A673 (cell line): ENCODE results near the gene SLC12A2. TPM values are rescaled to one million over a fixed set of nuclear protein-coding genes. Genes with fewer than 3 reads are reported as not detected.

ENCODE experiments used
- BruUV-seq: library from RNA; stranded (reverse); fragments of 400-500 nt; replicated peaks from 2 replicates; lab custom pipeline; 2021; lab: Mats Ljungman, UMichigan
- CTCF ChIA-PET: fragments of 300-600 bp; sonication (Branson Sonifier 250); formaldehyde crosslinking; loops from one replicate; lab custom pipeline; 2022; ENCODE audit warnings: antibody characterized with exemption; lab: Charles Lee
- POLR2A ChIA-PET: fragments of 300-600 bp; sonication (Branson Sonifier 250); formaldehyde crosslinking; loops from one replicate; lab custom pipeline; 2022; ENCODE audit warnings: antibody characterized with exemption; ENCODE audit not compliant: low non-redundant PET; lab: Charles Lee
- DNase-seq: peaks from one replicate; pipeline ENCODE4 v3.0.0-alpha.2; 2015; ENCODE audit warnings: low spot score
- H3K27ac ChIP-seq: fragments of 200-600 bp; sonication (generic); 2 replicates; pipeline ENCODE4 v1.5.1; 2016; ENCODE audit warnings: mixed run types, low read depth, mild to moderate bottlenecking, mixed read lengths, antibody characterized with exemption, low read length; ENCODE audit not compliant: poor library complexity, severe bottlenecking
- H3K27me3 ChIP-seq: fragments of 200-600 bp; sonication (generic); replicated peaks from 2 replicates; pipeline ENCODE4 v1.6.1; 2017; ENCODE audit warnings: mixed run types, low read depth, mild to moderate bottlenecking, mixed read lengths, antibody characterized with exemption, low read length; ENCODE audit not compliant: insufficient read depth, poor library complexity
- H3K36me3 ChIP-seq: fragments of 200-600 bp; sonication (generic); 2 replicates; pipeline ENCODE4 v1.6.1; 2016; ENCODE audit warnings: mixed run types, mild to moderate bottlenecking, mixed read lengths, antibody characterized with exemption, low read length; ENCODE audit not compliant: insufficient read depth, poor library complexity, severe bottlenecking
- H3K4me1 ChIP-seq: fragments of 200-600 bp; sonication (generic); 2 replicates; pipeline ENCODE4 v1.6.1; 2017; ENCODE audit warnings: mixed run types, mild to moderate bottlenecking, mixed read lengths, antibody characterized with exemption, low read length; ENCODE audit not compliant: insufficient read depth, poor library complexity, severe bottlenecking
- H3K4me3 ChIP-seq: fragments of 200-600 bp; sonication (generic); 2 replicates; pipeline ENCODE4 v1.5.1; 2016; ENCODE audit warnings: low read depth, mixed run types, mild to moderate bottlenecking, mixed read lengths, low read length; ENCODE audit not compliant: poor library complexity, severe bottlenecking
- H3K9me3 ChIP-seq: fragments of 200-600 bp; sonication (generic); 2 replicates; pipeline ENCODE4 v1.6.1; 2016; ENCODE audit warnings: mixed run types, low read depth, mild to moderate bottlenecking, mixed read lengths, antibody characterized with exemption, low read length; ENCODE audit not compliant: poor library complexity, severe bottlenecking
- EZH2 ChIP-seq: fragments of 200-600 bp; sonication (generic); IDR thresholded peaks from 2 replicates; pipeline ENCODE4 v1.6.1; 2017; ENCODE audit warnings: borderline replicate concordance, low read depth, mild to moderate bottlenecking, mixed read lengths, antibody characterized with exemption, low read length; ENCODE audit not compliant: poor library complexity, severe bottlenecking
- intact Hi-C: fragments of 100-400 bp; cut with micrococcal nuclease; formaldehyde crosslinking; loops from one replicate; pipeline ENCODE4 v1.10.0; 2022; ENCODE audit not compliant: unreplicated experiment
- total RNA-seq: library from RNA; stranded (reverse); gene quantifications from 2 replicates; pipeline ENCODE4 v1.2.3, GENCODE V29; 2021
- TF ChIP-seq, protein P1 (sequence below): fragments of 300-800, 200-600 bp; sonication (generic); conservative IDR thresholded peaks from 2 replicates; pipeline ENCODE4 v1.5.1; 2017; ENCODE audit warnings: low read depth, mild to moderate bottlenecking, antibody characterized with exemption, low read length, moderate library complexity, mixed read lengths

SLC12A2 gene
- total RNA-seq, 1 experiment from 2014 or later: 10.4 TPM

DNA sequence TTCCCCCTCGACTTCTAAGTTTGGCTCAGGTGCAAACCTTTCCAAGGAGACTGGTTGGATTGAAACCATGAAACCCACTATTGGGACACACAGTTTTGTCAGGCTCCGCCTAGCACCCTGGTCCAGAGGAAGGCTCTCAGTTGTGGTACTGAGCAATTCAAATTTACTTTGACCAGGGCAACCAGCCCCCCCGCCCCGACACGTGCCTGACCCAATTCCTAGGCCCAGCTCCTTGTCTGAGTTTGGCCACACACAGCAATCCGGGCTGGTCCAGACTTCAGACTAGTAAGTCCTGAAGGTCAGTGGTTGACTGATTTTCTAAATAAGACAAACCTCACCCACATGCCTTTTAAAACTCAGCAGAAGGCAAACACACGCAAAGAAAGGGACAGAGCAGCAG, 132.7 kb downstream of the SLC12A2 start:
- TF ChIP-seq, protein P1, sequence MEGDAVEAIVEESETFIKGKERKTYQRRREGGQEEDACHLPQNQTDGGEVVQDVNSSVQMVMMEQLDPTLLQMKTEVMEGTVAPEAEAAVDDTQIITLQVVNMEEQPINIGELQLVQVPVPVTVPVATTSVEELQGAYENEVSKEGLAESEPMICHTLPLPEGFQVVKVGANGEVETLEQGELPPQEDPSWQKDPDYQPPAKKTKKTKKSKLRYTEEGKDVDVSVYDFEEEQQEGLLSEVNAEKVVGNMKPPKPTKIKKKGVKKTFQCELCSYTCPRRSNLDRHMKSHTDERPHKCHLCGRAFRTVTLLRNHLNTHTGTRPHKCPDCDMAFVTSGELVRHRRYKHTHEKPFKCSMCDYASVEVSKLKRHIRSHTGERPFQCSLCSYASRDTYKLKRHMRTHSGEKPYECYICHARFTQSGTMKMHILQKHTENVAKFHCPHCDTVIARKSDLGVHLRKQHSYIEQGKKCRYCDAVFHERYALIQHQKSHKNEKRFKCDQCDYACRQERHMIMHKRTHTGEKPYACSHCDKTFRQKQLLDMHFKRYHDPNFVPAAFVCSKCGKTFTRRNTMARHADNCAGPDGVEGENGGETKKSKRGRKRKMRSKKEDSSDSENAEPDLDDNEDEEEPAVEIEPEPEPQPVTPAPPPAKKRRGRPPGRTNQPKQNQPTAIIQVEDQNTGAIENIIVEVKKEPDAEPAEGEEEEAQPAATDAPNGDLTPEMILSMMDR: no peak
- no peak for TF ChIP-seq EZH2
- no TSS peak for BruUV-seq
- no peak overlapping the region for H3K27ac ChIP-seq
- no peaks in the 10 kb centered on the region for H3K27me3 ChIP-seq
- no peaks in the 10 kb centered on the region for H3K9me3 ChIP-seq
- no peaks in the 10 kb centered on the region for H3K4me1 ChIP-seq
- intact Hi-C loops: loop anchor here (10.0 kb wide), 3 partner anchors 689 to 1639 kb away; no protein-coding TSS in a partner anchor
- POLR2A ChIA-PET: no interaction called here
- CTCF ChIA-PET: no interaction called here
- no peaks in the 10 kb centered on the region for H3K36me3 ChIP-seq
- H3K4me3 ChIP-seq: no peak overlapping the region
- no peak for DNase-seq

DNA sequence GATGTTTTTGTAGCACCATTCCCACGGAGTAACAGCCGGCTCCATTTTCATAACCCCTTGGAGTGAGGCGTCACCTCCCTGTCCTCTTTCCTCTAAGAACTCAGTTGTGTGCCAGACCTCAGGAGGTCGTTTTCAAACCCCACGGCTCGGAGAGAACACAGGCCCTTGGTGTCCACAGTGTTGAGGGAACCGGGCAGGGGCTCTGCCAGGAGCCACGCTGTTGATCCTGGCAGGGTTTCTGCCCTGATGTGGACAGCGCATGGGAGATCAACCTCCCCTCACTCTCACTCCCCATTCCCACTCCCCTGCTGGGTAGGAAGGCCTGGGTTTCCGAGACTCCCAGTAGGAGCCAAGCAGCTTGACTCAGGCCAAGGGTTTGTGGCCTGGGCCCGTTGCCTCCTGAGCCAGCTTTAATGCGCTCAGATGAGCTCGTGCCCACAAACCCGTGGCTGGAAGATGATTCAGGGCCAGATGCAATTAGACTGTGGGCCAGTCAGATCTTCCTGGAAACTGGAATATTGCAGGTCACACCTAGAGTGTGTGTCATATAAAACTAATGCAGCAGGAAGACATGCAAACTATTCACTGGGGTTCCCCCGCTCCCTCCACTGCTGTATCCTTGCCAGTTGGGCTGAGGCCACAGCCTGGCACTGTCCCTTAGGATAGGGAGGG, 133.4 kb downstream of the SLC12A2 start:
- Histone ChIP-seq H3K36me3 (no peaks in the 10 kb centered on the region), H3K4me3 (no peak overlapping the region), H3K27me3 (no peaks in the 10 kb centered on the region), H3K9me3 (no peaks in the 10 kb centered on the region), H3K27ac (no peak overlapping the region), H3K4me1 (no peaks in the 10 kb centered on the region)
- intact Hi-C loops: loop anchor here (10.0 kb wide), 3 partner anchors 688 to 1638 kb away; no protein-coding TSS in a partner anchor
- ChIA-PET POLR2A (no interaction called here), CTCF (no interaction called here)
- no peak for TF ChIP-seq EZH2
- TF ChIP-seq, protein P1: no peak
- no peak for DNase-seq
- BruUV-seq: no TSS peak

DNA sequence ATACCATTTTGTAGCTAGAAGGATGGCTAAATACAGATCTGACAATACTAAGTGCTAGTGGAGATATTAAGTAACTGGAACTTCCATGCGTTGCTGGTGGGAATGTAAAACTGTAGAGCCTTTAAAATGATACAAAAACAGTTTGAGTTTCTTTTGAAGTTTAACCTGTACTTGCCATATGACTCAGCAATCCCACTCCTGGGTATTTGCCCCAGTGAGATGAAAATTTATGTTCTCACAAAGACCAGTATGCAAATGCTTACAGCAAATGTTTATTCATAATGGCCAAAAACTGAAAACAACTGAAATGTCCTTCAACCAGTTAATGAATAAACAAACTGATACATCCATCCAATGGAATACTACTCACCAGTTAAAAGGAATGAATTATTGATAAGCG, 137.3 kb downstream of the SLC12A2 start:
- ChIA-PET POLR2A (no interaction called here), CTCF (no interaction called here)
- no TSS peak for BruUV-seq
- no peak for DNase-seq
- H3K4me1 ChIP-seq: no peaks in the 10 kb centered on the region
- no peak overlapping the region for H3K4me3 ChIP-seq
- H3K9me3 ChIP-seq: no peaks in the 10 kb centered on the region
- no peaks in the 10 kb centered on the region for H3K27me3 ChIP-seq
- no peak overlapping the region for H3K27ac ChIP-seq
- intact Hi-C loops: no loop called here
- TF ChIP-seq EZH2: no peak
- TF ChIP-seq, protein P1: no peak
- H3K36me3 ChIP-seq: no peaks in the 10 kb centered on the region
